K562 (cell line): ENCODE data around the gene MS4A18. TPM values are rescaled to one million over a fixed set of nuclear protein-coding genes. Genes with fewer than 3 reads are reported as not detected.

Experiments
- ATAC-seq: fragments of 200-7000 bp; cut with Tn5 transposase; 3 replicates; pipeline ENCODE4 v1.9.1; 2020; ENCODE audit warnings: moderate library complexity
- BruUV-seq: library from RNA; stranded (reverse); fragments of 400-500 nt; replicated peaks from 2 replicates; lab custom pipeline; 2021; lab: Mats Ljungman, UMichigan
- CTCF ChIA-PET: fragments of 300-600 bp; formaldehyde crosslinking; extraction: SDS; loops from one replicate; lab custom pipeline; 2021; ENCODE audit warnings: low intra/inter-chr PET ratio; lab: Yijun Ruan, JAX
- POLR2A ChIA-PET: fragments of 300-600, 350-650 bp; sonication (Branson Sonifier 250); formaldehyde crosslinking; extraction: SDS; loops from one replicate; lab custom pipeline; 2021; ENCODE audit warnings: antibody characterized with exemption, inconsistent platforms; lab: Yijun Ruan, JAX
- DNase-seq, 4 experiments: peaks; one replicate each; pipeline versions ENCODE4 v3.0.0 to v3.0.0-alpha.2; 2011 to 2018; ENCODE audit warnings: low spot score in 3 of 4, mixed read lengths in 3 of 4; ENCODE audit errors: extremely low read depth in 1 of 4
- FAIRE-seq: peaks from 2 replicates; lab custom pipeline; 2011; peaks lifted over from hg19 to GRCh38; lab: Jason Lieb, UNC
- H2AFZ ChIP-seq: 2 replicates; pipeline ENCODE4 v1.6.0; 2011; ENCODE audit warnings: low read depth, low read length, control low read depth, inconsistent platforms
- H3K27ac ChIP-seq: fragments of 200-600 bp; 3 replicates; pipeline ENCODE4 v1.8.0; 2011; ENCODE audit warnings: low read depth, mild to moderate bottlenecking, control low read depth, inconsistent platforms, low read length, moderate library complexity, mixed read lengths; ENCODE audit errors: extremely low read depth
- H3K27me3 ChIP-seq, 2 experiments: fragments of 300-600 bp in 1 of 2; 2 replicates in 1 of 2; 3 replicates in 1 of 2; pipeline versions ENCODE4 v1.6.0 to v1.8.0; 2011; ENCODE audit warnings: inconsistent platforms in 2 of 2, low read length in 2 of 2, mild to moderate bottlenecking in 1 of 2, mixed read lengths in 1 of 2, moderate library complexity in 1 of 2; ENCODE audit not compliant: control insufficient read depth in 2 of 2, insufficient read depth in 2 of 2
- H3K36me3 ChIP-seq: fragments of 300-600 bp; 3 replicates; pipeline ENCODE4 v1.8.0; 2011; ENCODE audit warnings: mild to moderate bottlenecking, low read length, inconsistent platforms; ENCODE audit not compliant: control insufficient read depth, insufficient read depth
- H3K4me1 ChIP-seq, 2 experiments: fragments of 200-600 bp in 1 of 2; replicated peaks in 1 of 2; 2 replicates in 1 of 2; 3 replicates in 1 of 2; pipeline versions ENCODE4 v1.5.1 to v1.8.0; 2011; ENCODE audit warnings: inconsistent platforms in 2 of 2, low read length in 2 of 2, mild to moderate bottlenecking in 1 of 2, mixed read lengths in 1 of 2, moderate library complexity in 1 of 2; ENCODE audit not compliant: control insufficient read depth in 2 of 2, insufficient read depth in 2 of 2
- H3K4me2 ChIP-seq: 2 replicates; pipeline ENCODE4 v1.6.1; 2011; ENCODE audit warnings: low read length, control low read depth, inconsistent platforms, mixed read lengths; ENCODE audit not compliant: insufficient read depth
- H3K4me3 ChIP-seq: fragments of 200-600 bp; sonication (generic), shearing (Covaris generic); 2 replicates; pipeline ENCODE4 v1.5.1; 2016; ENCODE audit warnings: control low read depth, inconsistent platforms
- H3K79me2 ChIP-seq: fragments of 200-600 bp; 3 replicates; pipeline ENCODE4 v1.8.0; 2011; ENCODE audit warnings: low read length, inconsistent platforms; ENCODE audit not compliant: control insufficient read depth, insufficient read depth
- H3K9ac ChIP-seq, 2 experiments: 2 replicates each; pipeline versions ENCODE4 v1.6.0 to v1.6.1; 2011; ENCODE audit warnings: low read depth in 2 of 2, low read length in 2 of 2, control low read depth in 1 of 2, inconsistent platforms in 1 of 2, mild to moderate bottlenecking in 1 of 2, mixed read lengths in 1 of 2; ENCODE audit not compliant: insufficient read depth in 1 of 2
- H3K9me1 ChIP-seq: one replicate; pipeline ENCODE4 v1.6.0; 2011; ENCODE audit warnings: inconsistent platforms, mild to moderate bottlenecking, low read length, moderate library complexity; ENCODE audit not compliant: control insufficient read depth, insufficient read depth
- H3K9me3 ChIP-seq: replicated peaks from 2 replicates; pipeline ENCODE4 v1.5.1; 2011; ENCODE audit warnings: low read depth, low read length, inconsistent platforms; ENCODE audit not compliant: control insufficient read depth, insufficient read depth
- H4K20me1 ChIP-seq: replicated peaks from 2 replicates; pipeline ENCODE4 v1.6.1; 2011; ENCODE audit warnings: low read length, inconsistent platforms, mixed read lengths; ENCODE audit not compliant: control insufficient read depth, insufficient read depth
- CEBPB ChIP-seq: fragments of 450-650 bp; IDR thresholded peaks from 2 replicates; pipeline ENCODE4 v1.6.1; 2016; ENCODE audit warnings: missing genetic modification characterization, missing compliant biosample characterization
- DPF2 ChIP-seq: fragments of 450-650 bp; IDR thresholded peaks from 2 replicates; pipeline ENCODE4 v1.6.1; 2016
- ELF2 ChIP-seq: fragments of 250-450 bp; sonication (Bioruptor Pico); IDR thresholded peaks from 2 replicates; pipeline ENCODE4 v1.5.0; 2021; ENCODE audit warnings: mild to moderate bottlenecking
- HMG20B ChIP-seq: fragments of 250-450 bp; sonication (Bioruptor Pico); IDR thresholded peaks from 2 replicates; pipeline ENCODE4 v1.5.0; 2021; ENCODE audit warnings: mild to moderate bottlenecking
- MCM2 ChIP-seq: fragments of 450-650 bp; IDR thresholded peaks from 2 replicates; pipeline ENCODE4 v1.6.1; 2017; ENCODE audit warnings: low read depth, mild to moderate bottlenecking
- NCOA2 ChIP-seq, 2 experiments: fragments of 450-650 bp; IDR thresholded peaks; 2 replicates each; pipeline ENCODE4 v1.6.1; 2018; ENCODE audit warnings: mild to moderate bottlenecking in 2 of 2, moderate library complexity in 1 of 2; ENCODE audit not compliant: partially characterized antibody in 2 of 2
- NCOR1 ChIP-seq: fragments of 450-650 bp; IDR thresholded peaks from 2 replicates; pipeline ENCODE4 v1.6.1; 2016; ENCODE audit warnings: mild to moderate bottlenecking, moderate library complexity
- NFATC3 ChIP-seq: fragments of 450-650 bp; IDR thresholded peaks from 2 replicates; pipeline ENCODE4 v1.6.1; 2017; ENCODE audit warnings: mild to moderate bottlenecking
- NUFIP1 ChIP-seq: fragments of 450-650 bp; IDR thresholded peaks from 2 replicates; pipeline ENCODE4 v1.6.1; 2018; ENCODE audit not compliant: partially characterized antibody
- RBM14 ChIP-seq: fragments of 200-400 bp; formaldehyde crosslinking; IDR thresholded peaks from 2 replicates; pipeline ENCODE4 v1.6.1; 2018; ENCODE audit warnings: low read depth, mild to moderate bottlenecking, low read length, moderate library complexity, borderline replicate concordance; ENCODE audit not compliant: insufficient read depth
- WGBS: fragments of 100-300 bp; shearing (Covaris generic); methylation state at CpG from one replicate; pipeline ENCODE4 v1.1.6; 2016; ENCODE audit warnings: low coverage, mixed read lengths; ENCODE audit not compliant: insufficient coverage; ENCODE audit errors: missing lambda C conversion rate; 5-methylcytosine and 5-hydroxymethylcytosine counted together
- in situ Hi-C: fragments of 300-500 bp; cut with MboI; formaldehyde crosslinking; loops from 4 replicates; pipeline ENCODE4 v1.15.0; 2018; ENCODE audit warnings: inconsistent platforms, mixed read lengths
- intact Hi-C: fragments of 100-400 bp; cut with micrococcal nuclease; formaldehyde crosslinking; loops from 2 replicates; pipeline ENCODE4 v1.14.2; 2022
- polyA plus RNA-seq, 8 experiments: library from polyadenylated mRNA; depleted of rRNA in 4 of 8; stranded (reverse) in 5 of 8; unstranded in 3 of 8; fragments of >200 nt; fragmentation: Nextera tagmentation in 2 of 8; fragmentation: Illumina TruSeq in 1 of 8; extraction: Ambion mirVana in 2 of 8; extraction: Trizol in 1 of 8; gene quantifications; 2 replicates each; pipeline versions ENCODE4 v1.2.1 to v1.2.3, GENCODE V29; 2011 to 2014; ENCODE audit warnings: inconsistent platforms in 1 of 8, missing spikeins in 1 of 8
- total RNA-seq, 7 experiments: library from RNA; depleted of rRNA in 6 of 7; stranded (reverse); fragments of >200 nt in 6 of 7; fragmentation: Illumina TruSeq in 2 of 7; extraction: Trizol in 2 of 7; gene quantifications; 2 replicates each; pipeline versions ENCODE4 v1.2.1 to v1.2.3, GENCODE V29; 2011 to 2021; ENCODE audit warnings: low replicate concordance in 1 of 7
- TF ChIP-seq, protein P1 (sequence below): fragments of 250-450 bp; sonication (Bioruptor Pico); IDR thresholded peaks from 2 replicates; pipeline ENCODE4 v1.8.0; 2021; ENCODE audit warnings: moderate library complexity, mild to moderate bottlenecking, inconsistent platforms
- TF ChIP-seq, protein P2 (sequence below): sonication (generic); formaldehyde crosslinking; IDR thresholded peaks from 2 replicates; pipeline ENCODE4 v1.8.0; 2022; ENCODE audit warnings: missing genetic modification reagents, mild to moderate bottlenecking, borderline replicate concordance
- TF ChIP-seq, protein P3 (sequence below), 2 experiments: fragments of 450-650 bp; IDR thresholded peaks; 2 replicates each; pipeline ENCODE4 v1.6.1; 2016; ENCODE audit warnings: mild to moderate bottlenecking in 2 of 2, borderline replicate concordance in 1 of 2, low read depth in 1 of 2, moderate library complexity in 1 of 2

Gene MS4A18
- total and polyA plus RNA-seq, 9 of the 15 experiments (the other 6 are each of a cell fraction or from before 2014, with no cell fraction given), result not detected

DNA sequence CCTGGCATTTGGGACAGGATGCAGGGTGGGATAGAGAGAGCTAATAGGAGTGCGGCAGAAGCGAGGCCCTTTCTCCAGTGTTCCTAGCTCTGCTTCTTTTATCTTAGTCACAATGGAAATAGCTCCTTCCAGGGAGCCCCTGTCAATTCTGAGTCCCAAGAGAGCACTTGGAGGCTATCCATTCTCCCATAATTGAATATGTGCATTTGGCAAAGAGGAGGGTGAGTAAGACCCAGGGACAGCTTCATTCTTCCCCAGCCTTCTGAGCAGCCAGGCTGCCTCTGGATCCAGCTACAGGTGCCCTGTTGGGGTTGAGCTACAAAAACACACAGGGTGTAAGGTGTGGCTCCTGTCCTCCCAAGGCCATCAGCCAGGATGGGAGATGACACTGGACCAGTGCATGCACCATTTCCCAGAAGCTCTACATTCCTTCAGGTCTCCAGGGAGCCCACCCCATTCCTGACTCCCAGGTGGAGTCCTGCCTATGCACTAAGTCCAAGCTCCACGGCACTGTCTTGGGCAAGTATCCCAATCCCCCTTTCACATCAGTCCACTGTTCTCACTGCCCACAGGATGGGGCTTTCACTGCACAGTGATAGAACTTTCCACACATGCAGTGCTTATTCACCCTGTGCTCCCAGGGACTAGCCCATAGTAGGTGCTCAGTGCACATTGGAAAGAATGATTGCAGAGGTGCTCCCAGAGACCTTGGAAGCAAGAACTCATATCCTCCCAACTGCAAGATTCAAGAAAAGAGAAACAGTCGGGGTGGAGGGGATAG lies 66.8 kb downstream of the MS4A18 start:
- Histone ChIP-seq H3K27me3 (peaks cover 0 to 44% of the 10 kb centered on the region in 2 experiments; a peak in 2 of 5 replicates), H3K4me2 (no peak overlapping the region), H2AFZ (no peak overlapping the region), H3K9me3 (no peaks in the 10 kb centered on the region), H3K4me1 (no peaks in the 10 kb centered on the region), H3K9ac (no peak overlapping the region), H3K27ac (no peak overlapping the region), H3K9me1 (no peaks in the 10 kb centered on the region), H3K79me2 (no peaks in the 10 kb centered on the region), H3K36me3 (no peaks in the 10 kb centered on the region), H3K4me3 (no peak overlapping the region), H4K20me1 (no peaks in the 10 kb centered on the region)
- ATAC-seq (no peak), DNase-seq (no peak), FAIRE-seq (no peak)
- no TSS peak for BruUV-seq
- ChIA-PET CTCF (no interaction called here), POLR2A (interaction anchor here (0.8 to 1.3 kb wide), 2 partner anchors 8 to 14 kb away, joined by 3 to 4 read pairs; no protein-coding TSS in a partner anchor)
- in situ Hi-C loops, result no loop called here
- WGBS, result 3% methylated on average over 4 of the region's 4 CpGs
- intact Hi-C loops, result no loop called here
- TF ChIP-seq ELF2 (CRISPR knock-in tag), result no peak
- TF ChIP-seq, protein P1, sequence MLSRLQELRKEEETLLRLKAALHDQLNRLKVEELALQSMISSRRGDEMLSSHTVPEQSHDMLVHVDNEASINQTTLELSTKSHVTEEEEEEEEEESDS (CRISPR knock-in tag), result no peak
- TF ChIP-seq HMG20B (CRISPR knock-in tag), result no peak
- no peak for TF ChIP-seq DPF2
- TF ChIP-seq, protein P2, sequence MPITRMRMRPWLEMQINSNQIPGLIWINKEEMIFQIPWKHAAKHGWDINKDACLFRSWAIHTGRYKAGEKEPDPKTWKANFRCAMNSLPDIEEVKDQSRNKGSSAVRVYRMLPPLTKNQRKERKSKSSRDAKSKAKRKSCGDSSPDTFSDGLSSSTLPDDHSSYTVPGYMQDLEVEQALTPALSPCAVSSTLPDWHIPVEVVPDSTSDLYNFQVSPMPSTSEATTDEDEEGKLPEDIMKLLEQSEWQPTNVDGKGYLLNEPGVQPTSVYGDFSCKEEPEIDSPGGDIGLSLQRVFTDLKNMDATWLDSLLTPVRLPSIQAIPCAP, result no peak
- no peak for TF ChIP-seq RBM14
- no peak for TF ChIP-seq NFATC3
- no peak for TF ChIP-seq CEBPB
- TF ChIP-seq NUFIP1, result no peak
- TF ChIP-seq NCOR1, result no peak
- TF ChIP-seq NCOA2 (IDR thresholded peaks at IDR 0.05; ENCODE audit: partially characterized antibody in 2 of 2), result no peak
- TF ChIP-seq MCM2, result no peak
- TF ChIP-seq, protein P3, sequence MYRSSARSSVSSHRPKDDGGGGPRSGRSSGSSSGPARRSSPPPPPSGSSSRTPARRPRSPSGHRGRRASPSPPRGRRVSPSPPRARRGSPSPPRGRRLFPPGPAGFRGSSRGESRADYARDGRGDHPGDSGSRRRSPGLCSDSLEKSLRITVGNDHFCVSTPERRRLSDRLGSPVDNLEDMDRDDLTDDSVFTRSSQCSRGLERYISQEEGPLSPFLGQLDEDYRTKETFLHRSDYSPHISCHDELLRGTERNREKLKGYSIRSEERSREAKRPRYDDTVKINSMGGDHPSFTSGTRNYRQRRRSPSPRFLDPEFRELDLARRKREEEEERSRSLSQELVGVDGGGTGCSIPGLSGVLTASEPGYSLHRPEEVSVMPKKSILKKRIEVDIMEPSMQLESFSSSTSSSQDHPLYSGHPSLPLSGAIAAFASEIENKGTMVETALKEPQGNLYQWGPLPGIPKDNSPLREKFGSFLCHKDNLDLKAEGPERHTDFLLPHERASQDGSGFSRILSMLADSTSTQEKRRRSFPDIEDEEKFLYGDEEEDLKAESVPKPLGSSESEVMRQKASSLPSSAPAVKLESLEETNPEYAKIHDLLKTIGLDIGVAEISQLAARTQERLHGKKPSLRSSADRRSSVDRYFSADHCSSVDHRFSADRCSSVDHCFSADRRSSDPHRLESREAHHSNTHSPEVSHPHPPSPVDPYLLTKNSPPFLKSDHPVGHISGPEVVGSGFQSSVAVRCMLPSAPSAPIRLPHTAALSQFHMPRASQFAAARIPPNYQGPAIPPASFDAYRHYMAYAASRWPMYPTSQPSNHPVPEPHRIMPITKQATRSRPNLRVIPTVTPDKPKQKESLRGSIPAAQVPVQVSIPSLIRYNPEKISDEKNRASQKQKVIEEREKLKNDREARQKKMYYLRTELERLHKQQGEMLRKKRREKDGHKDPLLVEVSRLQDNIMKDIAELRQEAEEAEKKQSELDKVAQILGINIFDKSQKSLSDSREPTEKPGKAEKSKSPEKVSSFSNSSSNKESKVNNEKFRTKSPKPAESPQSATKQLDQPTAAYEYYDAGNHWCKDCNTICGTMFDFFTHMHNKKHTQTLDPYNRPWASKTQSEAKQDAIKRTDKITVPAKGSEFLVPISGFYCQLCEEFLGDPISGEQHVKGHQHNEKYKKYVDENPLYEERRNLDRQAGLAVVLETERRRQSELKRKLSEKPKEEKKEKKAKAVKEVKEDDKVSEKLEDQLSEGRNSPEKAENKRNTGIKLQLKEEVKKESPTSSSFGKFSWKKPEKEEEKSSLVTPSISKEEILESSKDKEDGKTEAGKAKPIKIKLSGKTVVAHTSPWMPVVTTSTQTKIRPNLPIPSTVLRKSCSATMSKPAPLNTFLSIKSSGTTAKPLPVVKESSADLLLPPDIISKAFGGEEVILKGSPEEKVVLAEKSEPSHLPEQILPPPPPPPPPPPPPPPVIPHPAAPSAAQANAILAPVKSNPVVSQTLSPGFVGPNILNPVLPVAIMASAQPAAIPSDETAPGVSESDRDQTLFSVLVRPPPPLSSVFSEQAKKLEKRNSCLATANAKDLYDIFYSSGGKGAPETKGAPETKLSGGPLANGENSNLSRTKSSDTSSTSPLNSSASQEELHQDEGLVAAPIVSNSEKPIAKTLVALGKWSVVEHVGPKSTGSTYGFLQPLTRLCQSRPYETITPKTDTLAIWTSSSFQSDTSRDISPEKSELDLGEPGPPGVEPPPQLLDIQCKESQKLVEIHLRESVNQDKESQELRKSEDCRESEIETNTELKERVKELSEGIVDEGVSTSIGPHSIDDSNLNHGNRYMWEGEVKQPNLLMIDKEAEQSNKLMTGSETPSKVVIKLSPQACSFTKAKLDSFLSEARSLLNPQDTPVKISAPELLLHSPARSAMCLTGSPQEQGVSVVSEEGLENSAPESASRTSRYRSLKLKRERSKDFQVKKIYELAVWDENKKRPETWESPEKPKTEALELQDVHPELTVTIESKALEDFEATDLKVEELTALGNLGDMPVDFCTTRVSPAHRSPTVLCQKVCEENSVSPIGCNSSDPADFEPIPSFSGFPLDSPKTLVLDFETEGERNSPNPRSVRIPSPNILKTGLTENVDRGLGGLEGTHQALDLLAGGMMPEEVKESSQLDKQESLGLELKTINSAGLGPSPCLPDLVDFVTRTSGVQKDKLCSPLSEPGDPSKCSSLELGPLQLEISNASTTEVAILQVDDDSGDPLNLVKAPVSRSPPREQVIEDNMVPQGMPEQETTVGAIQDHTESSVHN (IDR thresholded peaks at IDR 0.05; ENCODE audit: borderline replicate concordance in 1 of 2, low read depth in 1 of 2), result no peak
